KMS-11 (cell line): ENCODE measurements around the gene PRLR.

Experiments used
- H2AFZ ChIP-seq: fragments of 200-600 bp; sonication (generic); 2 replicates; pipeline ENCODE4 v1.6.1; 2016; ENCODE audit warnings: antibody characterized with exemption, mixed run types, low read depth
- H3K27ac ChIP-seq: fragments of 200-600 bp; sonication (generic); 2 replicates; pipeline ENCODE4 v1.6.1; 2016; ENCODE audit warnings: mild to moderate bottlenecking, mixed run types
- H3K27me3 ChIP-seq: fragments of 200-600 bp; sonication (generic); 2 replicates; pipeline ENCODE4 v1.6.1; 2017; ENCODE audit warnings: mild to moderate bottlenecking, low read depth, mixed run types, moderate library complexity; ENCODE audit not compliant: insufficient read depth
- H3K36me3 ChIP-seq: fragments of 200-600 bp; sonication (generic); 2 replicates; pipeline ENCODE4 v1.6.1; 2017; ENCODE audit warnings: mild to moderate bottlenecking, mixed run types; ENCODE audit not compliant: insufficient read depth
- H3K4me1 ChIP-seq: fragments of 200-600 bp; sonication (generic); 2 replicates; pipeline ENCODE4 v1.6.1; 2016; ENCODE audit warnings: mild to moderate bottlenecking, low read depth, mixed run types; ENCODE audit not compliant: poor library complexity, severe bottlenecking
- H3K4me2 ChIP-seq: fragments of 200-600 bp; sonication (generic); 2 replicates; pipeline ENCODE4 v1.7.0; 2016; ENCODE audit warnings: mild to moderate bottlenecking, mixed run types
- H3K4me3 ChIP-seq: fragments of 200-600 bp; sonication (generic); IDR thresholded peaks from 2 replicates; pipeline ENCODE4 v1.6.1; 2017; ENCODE audit warnings: low read depth, low read length, mixed read lengths; ENCODE audit not compliant: insufficient read depth
- H3K79me2 ChIP-seq: fragments of 200-600 bp; sonication (generic); 2 replicates; pipeline ENCODE4 v1.6.1; 2016; ENCODE audit warnings: low read depth, mixed run types; ENCODE audit not compliant: insufficient read depth
- H3K9ac ChIP-seq: fragments of 200-600 bp; sonication (generic); 2 replicates; pipeline ENCODE4 v1.6.1; 2016; ENCODE audit warnings: mild to moderate bottlenecking, mixed run types
- H4K20me1 ChIP-seq: fragments of 200-600 bp; sonication (generic); 2 replicates; pipeline ENCODE4 v1.6.1; 2016; ENCODE audit warnings: mild to moderate bottlenecking, mixed run types; ENCODE audit not compliant: insufficient read depth
- CTCF ChIP-seq: fragments of 200-600 bp; sonication (generic); conservative IDR thresholded peaks from 2 replicates; pipeline ENCODE4 v1.6.1; 2017; ENCODE audit warnings: low read depth, mild to moderate bottlenecking, antibody characterized with exemption, low read length, moderate library complexity, mixed read lengths

PRLR gene

GRCh38 chr5:35050541-35051126 lies 179.7 kb downstream of the PRLR start:
- H3K27ac ChIP-seq = no peak overlapping the region
- H3K27me3 ChIP-seq = no peaks in the 10 kb centered on the region
- H3K36me3 ChIP-seq = no peaks in the 10 kb centered on the region
- H4K20me1 ChIP-seq = no peaks in the 10 kb centered on the region
- H3K9ac ChIP-seq = no peak overlapping the region
- no peak overlapping the region for H2AFZ ChIP-seq
- no peak overlapping the region for H3K4me3 ChIP-seq
- H3K4me1 ChIP-seq = no peaks in the 10 kb centered on the region
- no peaks in the 10 kb centered on the region for H3K79me2 ChIP-seq
- no peak for TF ChIP-seq CTCF
- no peak overlapping the region for H3K4me2 ChIP-seq

- no peak overlapping the region for H3K4me2 ChIP-seq
- H3K36me3 ChIP-seq = no peaks in the 10 kb centered on the region
- H3K4me3 ChIP-seq = no peak overlapping the region
- no peak overlapping the region for H3K27ac ChIP-seq
- no peaks in the 10 kb centered on the region for H3K27me3 ChIP-seq
- no peak for TF ChIP-seq CTCF
- H3K9ac ChIP-seq = no peak overlapping the region
- no peaks in the 10 kb centered on the region for H4K20me1 ChIP-seq
- H3K4me1 ChIP-seq = no peaks in the 10 kb centered on the region
- H2AFZ ChIP-seq = no peak overlapping the region
- no peaks in the 10 kb centered on the region for H3K79me2 ChIP-seq
Observed at GRCh38 chr5:35048910-35049309, 181.4 kb downstream of the PRLR start.

GRCh38 chr5:35047785-35048404 lies 182.4 kb downstream of the PRLR start, which contains the start of gene AGXT2:
Gene AGXT2 (minus strand): TSS chr5:35047949. CDS start chr5:35047892, 57 bp downstream.
- Histone ChIP-seq H2AFZ (no peak within 1 kb of the TSS), H3K27ac (no peak within 1 kb of the TSS), H3K4me1 (no peaks in the 10 kb centered on the region), H3K36me3 (no peaks in the 10 kb centered on the region), H4K20me1 (no peaks in the 10 kb centered on the region), H3K9ac (no peak within 1 kb of the TSS), H3K27me3 (no peaks in the 10 kb centered on the region), H3K4me2 (no peak within 1 kb of the TSS), H3K79me2 (no peaks in the 10 kb centered on the region), H3K4me3 (no peak within 1 kb of the TSS)
- no peak for TF ChIP-seq CTCF

- Histone ChIP-seq H4K20me1 (no peaks in the 10 kb centered on the region), H3K4me3 (no peak overlapping the region), H3K27ac (no peak overlapping the region), H3K9ac (no peak overlapping the region), H3K79me2 (no peaks in the 10 kb centered on the region), H3K4me1 (no peaks in the 10 kb centered on the region), H3K4me2 (no peak overlapping the region), H3K27me3 (no peaks in the 10 kb centered on the region), H2AFZ (no peak overlapping the region), H3K36me3 (no peaks in the 10 kb centered on the region)
- no peak for TF ChIP-seq CTCF
Observed at GRCh38 chr5:35046774-35047173, 183.5 kb downstream of the PRLR start.
